ENCODE results near the gene ALOX5. TPM values are rescaled to one million over a fixed set of nuclear protein-coding genes. Genes with fewer than 3 reads are reported as not detected.
"Not testable (repeated sequence)": the region's sequence is repeated elsewhere in the genome, so short reads cannot be mapped to it uniquely, and the experiment has no call there.

The ALOX5 gene
- total RNA-seq, 2 experiments from 2014 or later = 0.56 to 0.60 TPM

DNA sequence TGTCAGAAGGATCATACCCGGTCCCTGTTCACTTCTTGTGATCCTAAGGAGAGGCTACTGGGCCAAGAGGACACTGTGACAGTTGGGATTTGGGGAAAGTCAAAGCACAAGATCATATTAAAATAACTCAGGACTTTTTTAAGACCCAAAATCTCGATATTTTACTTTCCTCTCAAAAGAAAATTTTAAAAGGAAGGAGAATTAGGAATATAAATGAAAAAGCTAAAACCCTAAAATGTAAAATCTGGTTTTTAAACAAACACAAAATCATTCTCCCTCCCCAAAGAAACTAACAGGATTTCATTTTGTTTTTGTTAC lies 36.4 kb downstream of the ALOX5 start:
- ChIA-PET POLR2A (no interaction called here), CTCF (no interaction called here)
- Mint-ChIP-seq H3K4me3 (no peak overlapping the region), H3K36me3 (ENCODE audit: low read depth) (no peaks in the 10 kb centered on the region), H3K9me3 (no peaks in the 10 kb centered on the region), H3K4me1 (ENCODE audit: low read depth) (peaks cover 2% of the 10 kb centered on the region), H3K27ac (no peak overlapping the region), H3K27me3 (peaks cover 10% of the 10 kb centered on the region)
- no peak for TF ChIP-seq CTCF (IDR thresholded peaks at IDR 0.05)
- ATAC-seq (no peak), DNase-seq (no peak)
- intact Hi-C loops (cut with micrococcal nuclease) = no loop called here

GRCh38 chr10:45410807-45411606 lies 37.0 kb downstream of the ALOX5 start:
- Mint-ChIP-seq H3K4me3 (no peak overlapping the region), H3K4me1 (ENCODE audit: low read depth) (peaks cover 2% of the 10 kb centered on the region), H3K36me3 (ENCODE audit: low read depth) (no peaks in the 10 kb centered on the region), H3K27ac (no peak overlapping the region), H3K27me3 (peaks cover 10% of the 10 kb centered on the region), H3K9me3 (no peaks in the 10 kb centered on the region)
- ChIA-PET CTCF (no interaction called here), POLR2A (no interaction called here)
- ATAC-seq (peak; percentile 83), DNase-seq (peak; percentile 52)
- no peak for TF ChIP-seq CTCF (IDR thresholded peaks at IDR 0.05)
- intact Hi-C loops (cut with micrococcal nuclease) = no loop called here

DNA sequence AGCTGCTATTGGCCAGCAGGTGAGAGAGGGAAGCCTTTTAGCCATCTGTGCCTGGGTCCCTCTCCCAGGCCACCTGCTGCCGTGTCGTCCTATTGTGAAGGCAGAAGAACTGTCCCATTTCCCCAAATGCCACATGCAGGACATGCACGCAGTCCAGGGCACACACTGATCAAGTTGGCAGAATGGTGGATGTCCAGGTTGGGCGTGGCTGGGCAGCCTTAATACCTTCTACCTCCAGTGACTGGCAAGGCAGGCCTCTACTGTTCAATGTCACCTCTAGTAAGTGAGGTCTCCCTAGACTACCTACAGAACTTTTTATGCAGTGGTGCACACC lies 37.6 kb downstream of the ALOX5 start:
- Mint-ChIP-seq H3K36me3 (ENCODE audit: low read depth) (no peaks in the 10 kb centered on the region), H3K27ac (no peak overlapping the region), H3K27me3 (peaks cover 12% of the 10 kb centered on the region), H3K4me1 (ENCODE audit: low read depth) (peaks cover 2% of the 10 kb centered on the region), H3K4me3 (no peak overlapping the region), H3K9me3 (no peaks in the 10 kb centered on the region)
- POLR2A ChIA-PET = no interaction called here
- intact Hi-C loops (cut with micrococcal nuclease) = no loop called here
- DNase-seq = no peak
- TF ChIP-seq CTCF (IDR thresholded peaks at IDR 0.05) = no peak
- no peak for ATAC-seq
- CTCF ChIA-PET = no interaction called here

DNA sequence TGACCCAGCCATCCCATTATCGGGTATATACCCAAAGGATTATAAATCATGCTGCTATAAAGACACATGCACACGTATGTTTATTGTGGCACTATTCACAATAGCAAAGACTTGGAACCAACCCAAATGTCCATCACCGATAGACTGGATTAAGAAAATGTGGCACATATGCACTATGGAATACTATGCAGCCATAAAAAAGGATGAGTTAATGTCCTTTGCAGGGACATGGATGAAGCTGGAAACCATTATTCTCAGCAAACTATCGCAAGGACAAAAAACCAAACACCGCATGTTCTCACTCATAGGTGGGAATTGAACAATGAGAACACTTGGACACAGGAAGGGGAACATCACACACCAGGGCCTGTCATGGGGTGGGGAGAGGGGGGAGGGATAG lies 41.0 kb downstream of the ALOX5 start:
- POLR2A ChIA-PET; H3K9me3 Mint-ChIP-seq; H3K36me3 Mint-ChIP-seq (ENCODE audit: low read depth); H3K4me3 Mint-ChIP-seq; CTCF ChIA-PET; ATAC-seq; DNase-seq; H3K27ac Mint-ChIP-seq; H3K27me3 Mint-ChIP-seq; intact Hi-C loops (cut with micrococcal nuclease): not testable (repeated sequence)
- peaks cover 20% of the 10 kb centered on the region for H3K4me1 Mint-ChIP-seq (ENCODE audit: low read depth)

- no peak for ATAC-seq
- peaks cover 2% of the 10 kb centered on the region for H3K27me3 Mint-ChIP-seq
- H3K9me3 Mint-ChIP-seq = no peaks in the 10 kb centered on the region
- H3K36me3 Mint-ChIP-seq (ENCODE audit: low read depth) = peaks cover 2% of the 10 kb centered on the region
- TF ChIP-seq CTCF (IDR thresholded peaks at IDR 0.05) = no peak
- DNase-seq = no peak
- ChIA-PET POLR2A (no interaction called here), CTCF (no interaction called here)
- H3K27ac Mint-ChIP-seq = no peak overlapping the region
- H3K4me3 Mint-ChIP-seq = no peak overlapping the region
- H3K4me1 Mint-ChIP-seq (ENCODE audit: low read depth) = peaks cover 30% of the 10 kb centered on the region
- intact Hi-C loops (cut with micrococcal nuclease) = no loop called here
Observed at GRCh38 chr10:45416603-45417002, 42.6 kb downstream of the ALOX5 start.

- peaks cover 2% of the 10 kb centered on the region for H3K27me3 Mint-ChIP-seq
- POLR2A ChIA-PET = no interaction called here
- no peaks in the 10 kb centered on the region for H3K9me3 Mint-ChIP-seq
- DNase-seq (no peak), ATAC-seq (no peak)
- peak overlapping the region; percentile 31 for H3K4me3 Mint-ChIP-seq
- TF ChIP-seq CTCF (IDR thresholded peaks at IDR 0.05) = no peak
- H3K27ac Mint-ChIP-seq = no peak overlapping the region
- peaks cover 2% of the 10 kb centered on the region for H3K36me3 Mint-ChIP-seq (ENCODE audit: low read depth)
- CTCF ChIA-PET = no interaction called here
- intact Hi-C loops (cut with micrococcal nuclease) = no loop called here
- H3K4me1 Mint-ChIP-seq (ENCODE audit: low read depth) = peaks cover 41% of the 10 kb centered on the region
Observed at GRCh38 chr10:45417746-45418145, 43.7 kb downstream of the ALOX5 start.

All from activated CD8-positive, alpha-beta T cell treated with anti-CD3 and anti-CD28 coated beads for 36 hours (primary cell).